ENCODE data around the gene CHD6. TPM values are rescaled to one million over a fixed set of nuclear protein-coding genes. Genes with fewer than 3 reads are reported as not detected.

Gene CHD6
- total and polyA plus RNA-seq, 2 experiments from 2014 or later, result 41.0 to 158 TPM

- no peaks in the 10 kb centered on the region for H3K4me1 ChIP-seq (ENCODE audit: insufficient read depth)
- no peak overlapping the region for H3K4me3 Mint-ChIP-seq
- peaks cover 7% of the 10 kb centered on the region for H4K20me1 ChIP-seq (replicated peaks; ENCODE audit: insufficient read depth)
- no peak overlapping the region for H2AFZ ChIP-seq
- no peak for TF ChIP-seq NANOG (IDR thresholded peaks at IDR 0.05; ENCODE audit: borderline replicate concordance)
- no peak overlapping the region for H3K4me3 ChIP-seq
- H3K36me3 Mint-ChIP-seq (ENCODE audit: low read depth), result peaks cover 68% of the 10 kb centered on the region
- no peak for DNase-seq (ENCODE audit: low spot score)
- H3K9me2 ChIP-seq (ENCODE audit: insufficient read depth), result no peaks in the 10 kb centered on the region
- H3K36me3 ChIP-seq (ENCODE audit: insufficient read depth), result peaks cover 73% of the 10 kb centered on the region
- H3K27ac ChIP-seq (ENCODE audit: low read depth), result no peak overlapping the region
- no peak for ATAC-seq
- no peaks in the 10 kb centered on the region for H3K79me2 ChIP-seq (replicated peaks; ENCODE audit: insufficient read depth)
- no peaks in the 10 kb centered on the region for H3F3A ChIP-seq (replicated peaks; ENCODE audit: low read depth)
- no peaks in the 10 kb centered on the region for H3K27me3 ChIP-seq (ENCODE audit: insufficient read depth)
- no peak overlapping the region for H3K27ac Mint-ChIP-seq
- no peaks in the 10 kb centered on the region for H3K4me1 Mint-ChIP-seq
- peaks cover 3% of the 10 kb centered on the region for H3K27me3 Mint-ChIP-seq (ENCODE audit: insufficient read depth, low read depth, poor library complexity)
- H3K4me2 ChIP-seq, result no peak overlapping the region
- no peaks in the 10 kb centered on the region for H3K9me3 Mint-ChIP-seq
Measured at GRCh38 chr20:41452226-41452625, 166.0 kb downstream of the CHD6 start.

DNA sequence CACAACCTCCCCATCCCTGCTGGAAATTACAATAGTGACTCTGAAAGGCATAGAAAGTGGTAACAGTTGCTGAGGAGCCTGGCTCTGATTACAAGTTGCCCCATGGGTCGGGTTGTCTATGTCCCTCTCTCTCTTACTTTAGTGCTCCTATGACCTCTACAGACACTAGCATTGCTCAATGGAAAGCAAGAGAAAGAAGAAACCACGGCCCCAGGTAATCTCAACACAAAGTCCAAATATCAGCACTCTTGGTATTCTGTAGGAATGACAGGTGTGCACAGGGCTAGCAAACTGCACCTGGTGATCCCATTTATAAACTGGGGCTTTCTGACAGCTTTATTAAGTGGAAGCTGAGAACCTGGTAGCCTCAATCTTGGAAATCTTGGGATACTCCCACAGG lies 171.2 kb downstream of the CHD6 start:
- H3K36me3 ChIP-seq (ENCODE audit: insufficient read depth), result peaks cover 58% of the 10 kb centered on the region
- H3F3A ChIP-seq (replicated peaks; ENCODE audit: low read depth), result no peaks in the 10 kb centered on the region
- DNase-seq (ENCODE audit: low spot score), result no peak
- Mint-ChIP-seq H3K4me3 (no peak overlapping the region), H3K27me3 (ENCODE audit: insufficient read depth, low read depth, poor library complexity) (peaks cover 3% of the 10 kb centered on the region), H3K9me3 (no peaks in the 10 kb centered on the region), H3K27ac (no peak overlapping the region), H3K36me3 (ENCODE audit: low read depth) (peaks cover 73% of the 10 kb centered on the region), H3K4me1 (no peaks in the 10 kb centered on the region)
- no peaks in the 10 kb centered on the region for H3K79me2 ChIP-seq (replicated peaks; ENCODE audit: insufficient read depth)
- no peak overlapping the region for H3K4me2 ChIP-seq
- H3K27me3 ChIP-seq (ENCODE audit: insufficient read depth), result no peaks in the 10 kb centered on the region
- no peak for TF ChIP-seq CREB1 (CRISPR knock-in tag; IDR thresholded peaks at IDR 0.05; ENCODE audit: low read depth)
- no peak for TF ChIP-seq ETS1 (IDR thresholded peaks at IDR 0.05)
- TF ChIP-seq POLR2AphosphoS5 (IDR thresholded peaks at IDR 0.05; ENCODE audit: low read depth), result no peak
- no peak for ATAC-seq
- no peak overlapping the region for H2AFZ ChIP-seq
- H3K4me3 ChIP-seq, result no peak overlapping the region
- H3K27ac ChIP-seq (ENCODE audit: low read depth), result no peak overlapping the region
- no peaks in the 10 kb centered on the region for H3K4me1 ChIP-seq (ENCODE audit: insufficient read depth)
- no peaks in the 10 kb centered on the region for H3K9me2 ChIP-seq (ENCODE audit: insufficient read depth)
- peaks cover 7% of the 10 kb centered on the region; the same call in 1 of the 2 replicates for H4K20me1 ChIP-seq (replicated peaks; ENCODE audit: insufficient read depth)

DNA sequence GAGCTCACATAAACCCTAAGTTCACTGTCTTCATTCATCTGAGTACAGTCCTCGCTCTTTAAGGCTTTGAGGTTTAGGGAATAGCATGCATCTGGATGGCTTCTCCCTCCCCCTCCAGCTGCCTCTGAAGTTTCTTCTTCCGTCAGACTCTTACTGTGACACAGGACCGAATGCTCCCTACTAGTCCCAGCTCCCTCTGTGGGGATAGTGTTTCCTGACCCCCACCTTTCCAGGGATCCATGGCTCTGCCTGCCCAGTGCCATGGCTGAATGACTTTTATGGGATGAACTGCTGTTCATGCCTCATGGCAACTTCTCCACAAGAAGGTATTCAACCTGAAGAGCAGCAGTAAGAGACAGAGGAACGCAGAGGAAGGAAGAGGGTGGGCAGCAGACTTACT lies 171.7 kb downstream of the CHD6 start:
- Histone ChIP-seq H3F3A (replicated peaks; ENCODE audit: low read depth) (no peaks in the 10 kb centered on the region), H2AFZ (no peak overlapping the region), H3K4me2 (no peak overlapping the region), H3K36me3 (ENCODE audit: insufficient read depth) (peaks cover 54% of the 10 kb centered on the region), H4K20me1 (replicated peaks; ENCODE audit: insufficient read depth) (peaks cover 7% of the 10 kb centered on the region; the same call in 1 of the 2 replicates), H3K79me2 (replicated peaks; ENCODE audit: insufficient read depth) (no peaks in the 10 kb centered on the region), H3K27me3 (ENCODE audit: insufficient read depth) (no peaks in the 10 kb centered on the region), H3K9me2 (ENCODE audit: insufficient read depth) (no peaks in the 10 kb centered on the region), H3K27ac (ENCODE audit: low read depth) (no peak overlapping the region), H3K4me1 (ENCODE audit: insufficient read depth) (no peaks in the 10 kb centered on the region), H3K4me3 (no peak overlapping the region)
- no peaks in the 10 kb centered on the region for H3K4me1 Mint-ChIP-seq
- DNase-seq (ENCODE audit: low spot score), result no peak
- H3K9me3 Mint-ChIP-seq, result no peaks in the 10 kb centered on the region
- peaks cover 70% of the 10 kb centered on the region for H3K36me3 Mint-ChIP-seq (ENCODE audit: low read depth)
- no peaks in the 10 kb centered on the region for H3K27me3 Mint-ChIP-seq (ENCODE audit: insufficient read depth, low read depth, poor library complexity)
- no peak overlapping the region for H3K27ac Mint-ChIP-seq
- ATAC-seq, result no peak
- no peak overlapping the region for H3K4me3 Mint-ChIP-seq
- TF ChIP-seq ZNF114 (CRISPR knock-in tag; IDR thresholded peaks at IDR 0.05) (no peak), ETS1 (IDR thresholded peaks at IDR 0.05) (no peak), EZH2phosphoT487 (IDR thresholded peaks at IDR 0.05; ENCODE audit: unreplicated experiment) (no peak), NANOG (IDR thresholded peaks at IDR 0.05; ENCODE audit: borderline replicate concordance) (no peak), STAT1 (IDR thresholded peaks at IDR 0.05; ENCODE audit: unreplicated experiment) (no peak), JUNB (IDR thresholded peaks at IDR 0.05; ENCODE audit: unreplicated experiment) (no peak)
- TF ChIP-seq, protein P1, sequence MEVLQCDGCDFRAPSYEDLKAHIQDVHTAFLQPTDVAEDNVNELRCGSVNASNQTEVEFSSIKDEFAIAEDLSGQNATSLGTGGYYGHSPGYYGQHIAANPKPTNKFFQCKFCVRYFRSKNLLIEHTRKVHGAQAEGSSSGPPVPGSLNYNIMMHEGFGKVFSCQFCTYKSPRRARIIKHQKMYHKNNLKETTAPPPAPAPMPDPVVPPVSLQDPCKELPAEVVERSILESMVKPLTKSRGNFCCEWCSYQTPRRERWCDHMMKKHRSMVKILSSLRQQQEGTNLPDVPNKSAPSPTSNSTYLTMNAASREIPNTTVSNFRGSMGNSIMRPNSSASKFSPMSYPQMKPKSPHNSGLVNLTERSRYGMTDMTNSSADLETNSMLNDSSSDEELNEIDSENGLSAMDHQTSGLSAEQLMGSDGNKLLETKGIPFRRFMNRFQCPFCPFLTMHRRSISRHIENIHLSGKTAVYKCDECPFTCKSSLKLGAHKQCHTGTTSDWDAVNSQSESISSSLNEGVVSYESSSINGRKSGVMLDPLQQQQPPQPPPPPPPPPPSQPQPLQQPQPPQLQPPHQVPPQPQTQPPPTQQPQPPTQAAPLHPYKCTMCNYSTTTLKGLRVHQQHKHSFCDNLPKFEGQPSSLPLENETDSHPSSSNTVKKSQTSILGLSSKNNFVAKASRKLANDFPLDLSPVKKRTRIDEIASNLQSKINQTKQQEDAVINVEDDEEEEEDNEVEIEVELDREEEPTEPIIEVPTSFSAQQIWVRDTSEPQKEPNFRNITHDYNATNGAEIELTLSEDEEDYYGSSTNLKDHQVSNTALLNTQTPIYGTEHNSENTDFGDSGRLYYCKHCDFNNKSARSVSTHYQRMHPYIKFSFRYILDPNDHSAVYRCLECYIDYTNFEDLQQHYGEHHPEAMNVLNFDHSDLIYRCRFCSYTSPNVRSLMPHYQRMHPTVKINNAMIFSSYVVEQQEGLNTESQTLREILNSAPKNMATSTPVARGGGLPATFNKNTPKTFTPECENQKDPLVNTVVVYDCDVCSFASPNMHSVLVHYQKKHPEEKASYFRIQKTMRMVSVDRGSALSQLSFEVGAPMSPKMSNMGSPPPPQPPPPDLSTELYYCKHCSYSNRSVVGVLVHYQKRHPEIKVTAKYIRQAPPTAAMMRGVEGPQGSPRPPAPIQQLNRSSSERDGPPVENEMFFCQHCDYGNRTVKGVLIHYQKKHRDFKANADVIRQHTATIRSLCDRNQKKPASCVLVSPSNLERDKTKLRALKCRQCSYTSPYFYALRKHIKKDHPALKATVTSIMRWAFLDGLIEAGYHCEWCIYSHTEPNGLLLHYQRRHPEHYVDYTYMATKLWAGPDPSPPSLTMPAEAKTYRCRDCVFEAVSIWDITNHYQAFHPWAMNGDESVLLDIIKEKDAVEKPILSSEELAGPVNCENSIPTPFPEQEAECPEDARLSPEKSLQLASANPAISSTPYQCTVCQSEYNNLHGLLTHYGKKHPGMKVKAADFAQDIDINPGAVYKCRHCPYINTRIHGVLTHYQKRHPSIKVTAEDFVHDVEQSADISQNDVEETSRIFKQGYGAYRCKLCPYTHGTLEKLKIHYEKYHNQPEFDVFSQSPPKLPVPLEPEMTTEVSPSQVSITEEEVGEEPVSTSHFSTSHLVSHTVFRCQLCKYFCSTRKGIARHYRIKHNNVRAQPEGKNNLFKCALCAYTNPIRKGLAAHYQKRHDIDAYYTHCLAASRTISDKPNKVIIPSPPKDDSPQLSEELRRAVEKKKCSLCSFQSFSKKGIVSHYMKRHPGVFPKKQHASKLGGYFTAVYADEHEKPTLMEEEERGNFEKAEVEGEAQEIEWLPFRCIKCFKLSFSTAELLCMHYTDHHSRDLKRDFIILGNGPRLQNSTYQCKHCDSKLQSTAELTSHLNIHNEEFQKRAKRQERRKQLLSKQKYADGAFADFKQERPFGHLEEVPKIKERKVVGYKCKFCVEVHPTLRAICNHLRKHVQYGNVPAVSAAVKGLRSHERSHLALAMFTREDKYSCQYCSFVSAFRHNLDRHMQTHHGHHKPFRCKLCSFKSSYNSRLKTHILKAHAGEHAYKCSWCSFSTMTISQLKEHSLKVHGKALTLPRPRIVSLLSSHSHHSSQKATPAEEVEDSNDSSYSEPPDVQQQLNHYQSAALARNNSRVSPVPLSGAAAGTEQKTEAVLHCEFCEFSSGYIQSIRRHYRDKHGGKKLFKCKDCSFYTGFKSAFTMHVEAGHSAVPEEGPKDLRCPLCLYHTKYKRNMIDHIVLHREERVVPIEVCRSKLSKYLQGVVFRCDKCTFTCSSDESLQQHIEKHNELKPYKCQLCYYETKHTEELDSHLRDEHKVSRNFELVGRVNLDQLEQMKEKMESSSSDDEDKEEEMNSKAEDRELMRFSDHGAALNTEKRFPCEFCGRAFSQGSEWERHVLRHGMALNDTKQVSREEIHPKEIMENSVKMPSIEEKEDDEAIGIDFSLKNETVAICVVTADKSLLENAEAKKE (CRISPR knock-in tag; IDR thresholded peaks at IDR 0.05), result no peak
